HG02571 (cell line): ENCODE data around the gene PPP2R3A.
"Not testable (repeated sequence)": the region's sequence is repeated elsewhere in the genome, so short reads cannot be mapped to it uniquely, and the experiment has no call there.

Source experiments
- ATAC-seq: cut with Tn5 transposase; IDR thresholded peaks from one replicate; pipeline ENCODE4 v1.9.1; 2021; ENCODE audit warnings: mild to moderate bottlenecking, moderate library complexity; ENCODE audit not compliant: unreplicated experiment

The PPP2R3A gene

GRCh38 chr3:136192195-136192594, 226.7 kb downstream of the PPP2R3A start:
- not testable (repeated sequence) for ATAC-seq

DNA sequence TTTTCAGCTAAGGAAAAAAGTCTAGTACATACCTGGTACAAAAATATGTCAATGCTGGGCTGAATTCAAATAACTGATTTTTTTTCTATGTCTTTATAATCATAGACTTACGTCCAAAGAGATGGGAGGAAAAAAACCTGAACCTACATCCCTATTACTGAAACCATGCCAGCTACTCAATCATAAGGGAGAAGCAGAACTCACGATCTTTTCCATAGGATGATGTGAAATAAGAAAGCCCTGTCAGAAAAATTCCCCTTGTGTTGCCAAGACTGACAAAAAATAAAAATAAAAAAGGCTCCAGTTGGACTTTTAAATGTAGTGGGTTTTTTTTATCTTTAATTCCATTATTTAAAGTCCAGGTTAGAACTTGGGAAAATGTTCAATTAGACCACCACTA, 227.3 kb downstream of the PPP2R3A start:
- ATAC-seq = no peak

DNA sequence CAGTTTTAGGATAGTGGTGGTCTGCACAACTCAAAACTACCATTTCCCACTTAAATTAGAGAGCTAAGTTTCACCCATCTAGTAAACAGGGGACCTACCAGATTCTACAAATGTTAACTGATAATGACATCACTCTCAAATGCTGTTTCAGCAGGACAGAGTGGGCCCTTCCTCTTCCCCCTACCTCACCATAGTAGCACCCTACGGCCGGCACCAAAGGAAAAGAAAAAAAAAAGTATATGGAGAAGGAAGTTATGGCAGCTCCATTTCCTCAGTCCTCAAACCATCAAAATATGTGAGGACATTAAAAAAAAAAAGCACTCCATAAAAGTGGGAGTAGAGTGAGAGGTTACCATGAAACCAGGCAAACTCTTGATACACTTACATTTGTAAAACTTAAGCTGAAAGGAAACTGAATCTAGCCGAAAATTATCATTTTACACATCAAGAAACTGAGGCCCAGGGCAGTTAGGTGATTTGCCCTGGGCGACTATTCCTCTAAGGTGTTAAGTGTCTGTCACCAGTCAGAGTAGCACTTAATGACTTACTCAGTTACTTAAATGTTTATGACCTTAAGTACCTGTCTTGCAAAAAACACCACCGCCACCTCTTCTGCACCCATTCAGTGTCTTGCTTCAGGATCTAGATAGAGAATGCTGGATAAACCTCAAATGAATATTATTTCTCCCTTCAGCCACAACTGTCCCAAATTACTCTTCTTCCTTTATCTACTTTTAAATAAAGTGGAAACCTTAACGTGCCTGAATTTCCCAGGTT, 227.9 kb downstream of the PPP2R3A start:
- ATAC-seq = no peak

- ATAC-seq = no peak
Measured at GRCh38 chr3:136194409-136195257, 229.1 kb downstream of the PPP2R3A start.

GRCh38 chr3:136195258-136196063, 229.9 kb downstream of the PPP2R3A start:
- ATAC-seq = peak; percentile 28

DNA sequence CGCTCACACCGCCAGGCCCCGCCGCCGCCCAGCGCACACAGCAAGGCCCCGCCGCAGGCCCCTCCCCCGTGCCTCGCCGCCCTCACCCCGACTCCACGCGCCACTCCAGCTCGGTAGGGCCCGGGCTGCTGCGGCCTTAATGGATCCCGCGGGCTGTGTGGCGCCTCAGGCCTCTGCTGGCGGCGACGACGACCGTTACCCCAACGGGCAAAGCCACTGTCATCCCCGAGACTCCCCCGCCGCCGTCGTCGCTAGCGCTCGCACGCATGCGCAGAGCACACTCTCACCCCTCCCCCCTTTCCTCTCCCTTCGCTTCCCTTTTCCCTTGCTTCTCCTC, 230.5 kb downstream of the PPP2R3A start, which contains the start of gene MSL2:
Gene MSL2, minus strand, starts transcription at position 272 of the 337 bp plus-strand sequence. CDS start 1,222 bp downstream, outside the sequence.
- peak; percentile 30 for ATAC-seq

DNA sequence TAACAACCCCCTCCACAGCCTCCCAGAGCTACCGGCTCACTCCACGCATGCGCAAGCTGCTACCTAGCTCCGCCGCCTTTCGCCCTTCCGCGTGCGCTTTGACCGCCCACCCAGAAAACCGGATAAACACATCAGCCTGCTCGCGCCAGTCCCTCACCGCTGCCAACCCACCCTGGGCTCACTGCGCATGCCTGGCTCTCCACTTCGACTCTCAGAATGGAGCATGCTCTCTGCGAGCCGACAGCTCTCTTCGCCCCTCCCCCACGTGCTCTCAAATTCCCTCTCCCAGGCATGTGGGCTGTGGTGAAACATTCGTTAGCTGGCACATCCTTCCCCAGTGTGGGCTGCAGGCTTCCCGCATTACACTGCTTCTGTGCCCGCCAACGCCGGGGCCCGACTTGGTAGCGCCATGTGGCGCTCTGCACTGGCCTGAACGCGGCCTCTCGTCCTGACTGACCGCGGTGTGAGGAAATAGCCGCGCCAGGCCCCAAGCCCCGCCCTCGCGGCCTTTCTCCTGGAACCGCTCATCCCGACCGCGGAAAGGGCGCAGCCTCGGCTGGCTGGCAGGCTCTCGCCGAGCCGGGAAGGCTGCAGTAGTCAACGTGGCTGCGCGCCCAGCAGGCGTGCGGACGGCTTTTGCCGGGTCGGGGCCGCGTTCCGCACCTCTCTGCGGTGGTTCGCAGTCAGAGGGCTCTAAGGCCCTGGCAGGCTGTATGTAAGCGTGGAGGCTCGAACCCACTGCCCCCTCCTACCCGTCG, 231.1 kb downstream of the PPP2R3A start:
- ATAC-seq = peak; percentile 64

DNA sequence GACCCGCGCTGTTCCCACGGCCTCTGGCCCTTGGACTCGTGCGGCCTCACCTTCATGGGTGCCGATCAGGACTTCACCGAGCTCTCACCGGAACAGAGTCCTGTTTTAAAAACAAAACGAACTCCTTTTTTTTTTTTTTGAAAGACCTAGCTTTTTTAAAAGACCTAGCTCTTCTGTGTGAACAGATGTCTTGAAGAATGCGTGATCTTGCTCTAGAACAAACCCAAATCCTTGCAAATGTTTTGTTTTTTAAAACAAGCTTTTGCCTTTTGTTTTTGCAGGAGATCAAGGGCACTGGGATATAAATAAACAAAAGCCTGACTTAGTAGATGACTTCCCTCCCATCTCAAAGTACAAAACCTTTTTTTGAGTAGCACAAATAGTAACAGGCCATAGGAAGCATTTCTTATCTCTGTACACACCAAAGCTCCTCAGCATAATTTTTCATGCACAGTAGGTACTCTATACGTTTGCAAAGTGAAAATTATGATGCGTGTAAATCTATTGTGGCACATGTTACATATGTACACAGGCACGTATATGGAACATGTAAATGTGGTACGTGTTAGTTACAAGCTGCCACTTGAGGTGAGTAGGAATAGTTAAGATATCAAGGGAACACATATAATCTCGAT, 231.7 kb downstream of the PPP2R3A start:
- ATAC-seq = no peak
